SIG-M5 treated with dmso at 0.1 percent for 504 hours (cell line): Measurements from ENCODE around the gene TMEM201.

ENCODE experiments used
- DNase-seq: peaks from one replicate; lab custom pipeline; 2025; ENCODE audit not compliant: unreplicated experiment; lab: John Stamatoyannopoulos, UW

TMEM201 gene

GRCh38 chr1:9651565-9652378 lies 63.1 kb downstream of the TMEM201 start, which contains the start of gene PIK3CD:
Gene PIK3CD (plus strand): TSS chr1:9651731. CDS start chr1:9710456, 58,725 bp downstream.
- DNase-seq: peak; percentile 64

DNA sequence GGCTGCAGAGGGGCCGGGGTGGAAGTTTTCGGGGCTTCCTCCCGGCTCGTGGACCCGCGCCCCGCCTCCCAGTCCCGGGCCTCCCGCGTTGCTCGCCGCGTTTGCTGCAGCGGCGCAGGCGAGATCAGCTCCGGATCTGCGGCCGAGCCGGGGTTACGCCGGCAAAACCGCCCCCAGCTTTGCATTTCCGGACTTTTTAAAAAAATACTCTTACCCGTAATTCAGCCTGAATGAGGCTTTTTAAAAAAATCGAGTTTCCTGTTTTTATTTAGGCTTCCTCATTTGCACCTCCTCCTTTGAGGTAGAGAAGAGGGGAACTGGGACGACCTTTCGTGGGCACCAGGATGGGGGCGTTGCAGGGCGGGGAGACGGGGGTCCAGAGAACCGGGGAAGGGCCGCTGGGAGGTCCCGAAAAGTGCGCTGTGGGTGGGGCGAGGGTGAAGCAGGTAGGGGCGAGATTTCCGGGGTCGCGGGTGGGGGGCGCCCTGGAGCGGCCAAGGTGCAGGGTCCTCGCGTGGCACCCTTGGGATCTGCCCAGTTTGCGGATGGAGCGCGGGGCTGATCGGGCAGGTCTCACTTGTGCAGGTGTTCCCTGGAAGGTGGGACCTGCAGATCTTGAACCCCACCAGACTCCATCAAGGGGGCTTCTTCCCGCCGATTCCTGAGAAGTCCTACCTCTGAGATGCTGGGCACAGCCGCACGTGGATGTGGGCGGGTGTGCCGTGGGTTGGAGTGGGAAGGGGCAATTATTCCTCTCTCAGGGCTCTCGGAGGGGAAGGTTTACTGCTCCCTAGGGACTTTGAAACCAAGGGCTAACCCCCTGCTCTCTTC lies 63.9 kb downstream of the TMEM201 start:
- peak; percentile 60 for DNase-seq

DNA sequence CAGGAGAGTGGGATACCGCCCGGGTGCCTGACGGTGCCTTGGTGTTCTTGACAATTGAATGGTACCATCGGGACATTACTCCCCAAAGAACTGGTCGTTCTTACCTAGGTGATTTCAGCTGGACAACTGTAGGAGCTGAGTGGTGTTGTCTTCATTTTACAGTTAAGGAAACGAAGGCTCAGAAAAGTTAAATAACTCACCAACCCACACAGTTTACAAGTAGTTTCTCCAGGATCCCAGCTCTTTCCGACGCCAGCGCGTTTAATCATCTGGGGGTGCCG lies 64.4 kb downstream of the TMEM201 start:
- no peak for DNase-seq

DNA sequence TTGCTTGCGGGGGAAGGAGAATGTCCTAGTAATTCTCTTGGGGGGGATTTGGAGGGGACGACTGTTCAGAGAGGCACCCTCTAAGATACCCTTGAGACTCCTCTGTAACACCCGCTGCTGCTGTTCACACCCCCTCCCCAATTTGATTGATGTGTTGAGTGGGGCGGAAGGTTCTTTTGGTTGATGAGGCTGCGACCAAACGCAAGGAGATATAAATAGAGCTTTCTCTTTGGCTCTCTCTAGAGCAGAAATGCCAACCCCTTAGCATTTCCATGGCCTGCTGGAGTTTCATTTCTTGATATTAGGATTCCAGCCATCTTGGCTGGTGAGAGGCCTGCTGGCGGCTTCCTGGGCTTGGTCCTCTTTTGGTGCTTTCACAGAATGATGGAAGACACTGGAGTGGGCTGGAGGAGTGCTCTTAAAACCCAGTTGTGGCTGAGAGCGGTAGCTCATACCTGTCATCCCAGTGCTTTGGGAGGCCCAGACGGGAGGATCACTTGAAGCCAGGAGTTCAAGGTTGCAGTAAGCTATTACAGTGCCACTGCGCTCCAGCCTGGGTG lies 64.9 kb downstream of the TMEM201 start:
- peak; percentile 49 for DNase-seq

GRCh38 chr1:9654051-9654833 lies 65.5 kb downstream of the TMEM201 start:
- peak; percentile 95 for DNase-seq

- DNase-seq: no peak
Observed at GRCh38 chr1:9654834-9655723, 66.4 kb downstream of the TMEM201 start.

DNA sequence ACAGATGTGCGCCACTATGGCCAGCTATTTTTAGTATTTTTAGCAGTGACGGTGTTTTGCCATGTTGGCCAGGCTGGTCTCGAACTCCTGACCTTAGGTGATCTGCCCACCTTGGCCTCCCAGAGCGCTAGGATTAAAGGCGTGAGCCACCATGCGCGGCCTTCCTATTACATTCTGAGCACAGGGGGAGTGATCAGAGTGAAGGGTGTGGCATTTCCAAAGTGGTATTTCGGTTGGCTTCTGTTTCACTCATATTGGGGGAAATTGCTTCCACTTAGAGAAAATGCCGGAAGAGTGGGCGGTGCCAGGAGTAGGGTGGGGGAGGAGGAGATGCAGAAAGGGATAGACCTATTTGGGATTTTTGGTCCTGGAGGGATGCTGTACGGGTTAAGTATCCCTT lies 67.1 kb downstream of the TMEM201 start:
- no peak for DNase-seq

- no peak for DNase-seq
Observed at GRCh38 chr1:9657521-9658032, 68.9 kb downstream of the TMEM201 start.

DNA sequence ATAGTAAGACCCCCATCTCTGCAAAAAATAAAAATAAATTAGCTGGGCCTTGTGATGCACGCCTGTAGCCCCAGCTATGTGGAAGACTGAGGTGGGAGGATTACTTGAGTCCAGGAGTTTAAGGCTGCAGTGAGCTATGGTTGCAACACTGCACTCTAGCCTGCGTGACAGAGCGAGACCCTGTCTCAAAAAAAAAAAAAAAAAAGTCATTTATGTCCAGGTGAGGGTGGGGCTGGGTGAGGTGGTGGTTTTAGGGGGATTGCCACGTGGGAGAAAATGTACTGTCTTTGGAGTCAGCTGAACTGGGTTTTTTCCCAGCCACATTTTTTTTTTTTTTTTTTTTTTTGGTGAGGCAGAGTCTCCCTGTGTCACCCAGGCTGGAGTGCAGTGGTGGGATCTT lies 69.5 kb downstream of the TMEM201 start:
- DNase-seq: no peak

GRCh38 chr1:9659328-9659727 lies 70.6 kb downstream of the TMEM201 start:
- DNase-seq: peak; percentile 70

GRCh38 chr1:9663257-9663656 lies 74.5 kb downstream of the TMEM201 start:
- DNase-seq: no peak
